SK-N-MC (cell line): ENCODE measurements around the gene PSME4.

Source experiments
- EZH2 ChIP-seq: fragments of 200-600 bp; sonication (generic); IDR thresholded peaks from one replicate; pipeline ENCODE4 v1.6.1; 2017; ENCODE audit warnings: antibody characterized with exemption
- FOXP2 ChIP-seq: optimal IDR thresholded peaks from 2 replicates; pipeline ENCODE3; 2011; ENCODE audit warnings: mild to moderate bottlenecking, moderate library complexity; ENCODE audit not compliant: insufficient read depth; ENCODE audit errors: extremely low read length, control extremely low read depth

DNA sequence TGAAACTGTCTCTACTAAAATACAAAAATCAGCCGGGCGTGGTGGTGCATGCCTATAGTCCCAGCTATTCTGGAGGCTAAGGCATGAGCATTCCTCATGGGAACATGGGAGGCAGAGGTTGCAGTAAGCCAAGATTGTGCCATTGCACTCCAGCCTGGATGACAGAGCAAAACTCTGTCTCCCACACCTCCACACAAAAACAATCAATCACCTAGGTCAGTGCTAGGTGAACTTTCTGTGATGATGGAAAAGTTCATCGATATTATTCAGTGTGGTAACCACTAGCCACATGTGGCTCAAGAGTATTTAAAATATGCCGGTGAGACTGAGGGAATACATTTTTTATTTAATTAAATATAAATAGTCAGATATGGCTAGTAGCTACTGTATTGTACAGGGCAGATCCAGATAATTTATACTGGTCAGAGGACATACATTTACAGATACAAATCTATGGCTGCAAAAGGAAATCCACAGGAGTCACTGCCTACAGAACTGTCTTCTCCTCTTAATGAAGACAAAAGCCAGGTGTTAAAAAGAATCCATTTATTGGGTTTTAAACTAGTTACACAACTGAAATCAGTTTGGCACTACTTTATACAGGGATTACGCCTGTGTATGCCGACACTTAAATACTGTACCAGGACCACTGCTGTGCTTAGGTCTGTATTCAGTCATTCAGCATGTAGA, 107.1 kb downstream of the PSME4 start:
- TF ChIP-seq EZH2 (no peak), FOXP2 (no peak)
